ENCODE results near the gene PPARD. TPM values are rescaled to one million over a fixed set of nuclear protein-coding genes. Genes with fewer than 3 reads are reported as not detected.
A peak's percentile ranks its signal among the peaks of the same experiment; 100 is the strongest.

The PPARD gene
- total and polyA plus RNA-seq, 4 donors, result 5.9 to 27.7 (median 20.8) TPM

DNA sequence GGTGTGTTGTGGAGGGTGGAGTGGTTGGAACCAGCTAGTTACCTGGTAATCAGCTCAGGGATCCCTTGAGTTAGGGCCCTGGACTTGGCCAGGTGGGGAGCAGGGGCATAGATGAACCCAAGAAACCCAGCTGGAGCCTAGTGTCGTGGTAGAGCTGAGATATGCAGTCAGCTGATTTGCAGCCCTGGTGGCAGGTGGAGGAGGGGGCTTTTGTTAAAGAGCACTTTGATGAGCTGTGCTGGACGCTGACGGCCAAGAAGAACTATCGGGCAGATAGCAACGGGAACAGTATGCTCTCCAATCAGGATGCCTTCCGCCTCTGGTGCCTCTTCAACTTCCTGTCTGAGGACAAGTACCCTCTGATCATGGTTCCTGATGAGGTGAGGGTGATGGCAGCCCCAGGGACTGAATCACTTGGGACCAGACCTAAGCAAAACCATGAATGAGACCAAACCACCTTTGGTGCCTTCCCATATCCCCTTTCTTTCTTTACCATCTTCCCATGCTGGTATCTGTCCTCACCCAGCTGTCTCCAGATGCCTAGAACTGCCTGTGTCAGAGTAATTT lies 32.0 kb upstream of the PPARD start:
- H3K27me3 ChIP-seq (ENCODE audit: control insufficient read depth in 1 of 2, insufficient read depth in 2 of 2, low read length in 1 of 2), result no peaks in the 10 kb centered on the region
- no peaks in the 10 kb centered on the region for H3K9me3 ChIP-seq (ENCODE audit: control insufficient read depth, low read length)
- intact Hi-C loops (cut with DNase I), result no loop called here
- H3K36me3 ChIP-seq (ENCODE audit: control insufficient read depth in 1 of 2, insufficient read depth in 2 of 2, low read length in 1 of 2), result no peaks in the 10 kb centered on the region
- no peak overlapping the region for H3K4me3 ChIP-seq (ENCODE audit: low read length in 2 of 2)
- H3K27ac ChIP-seq (ENCODE audit: low read depth in 1 of 2, low read length in 2 of 2), result no peak overlapping the region
- 89 to 94% methylated on average over 6 of the region's 6 CpGs for WGBS, 2 donors
- no peak for DNase-seq
- H3K4me1 ChIP-seq (ENCODE audit: control insufficient read depth in 1 of 2, insufficient read depth in 2 of 2, low read length in 2 of 2), result no peaks in the 10 kb centered on the region
- ATAC-seq (ENCODE audit: low FRiP score), result no peak

DNA sequence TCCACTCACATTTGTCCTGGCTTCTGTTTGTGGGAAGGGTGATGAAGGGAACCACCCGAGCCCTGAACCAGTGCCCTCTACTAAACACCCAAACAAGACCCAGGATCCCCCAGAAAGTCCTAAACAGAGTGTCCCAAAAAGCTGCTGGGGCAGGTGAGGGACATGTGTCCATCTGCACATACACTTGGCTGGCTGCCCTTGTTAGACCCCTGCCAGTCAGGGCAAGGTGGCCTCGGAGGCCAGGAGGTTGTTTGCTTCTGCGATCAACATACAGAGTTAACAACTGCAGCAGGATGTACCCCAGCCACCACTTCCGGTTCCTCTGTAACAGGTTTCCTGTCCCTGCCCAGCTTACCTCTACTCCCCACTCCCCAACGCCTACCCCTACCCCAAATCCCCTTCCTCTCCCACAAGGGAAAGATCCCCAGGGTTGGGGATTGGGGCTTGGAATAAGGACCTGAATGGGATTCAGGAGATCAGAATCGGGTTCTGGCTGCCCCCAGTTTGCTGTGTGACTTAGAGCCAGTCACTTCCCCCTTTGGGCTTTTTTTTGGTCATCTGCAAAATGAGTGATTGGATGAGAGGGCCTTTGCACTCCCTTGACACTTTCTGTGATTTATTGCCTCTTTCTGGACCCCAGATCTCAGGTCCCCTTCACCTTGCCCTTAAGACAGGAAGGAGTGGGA lies 30.8 kb upstream of the PPARD start:
- ATAC-seq (ENCODE audit: low FRiP score) (no peak), DNase-seq (no peak)
- Histone ChIP-seq H3K27ac (ENCODE audit: low read depth in 1 of 2, low read length in 2 of 2) (no peak overlapping the region), H3K27me3 (ENCODE audit: control insufficient read depth in 1 of 2, insufficient read depth in 2 of 2, low read length in 1 of 2) (no peaks in the 10 kb centered on the region), H3K9me3 (ENCODE audit: control insufficient read depth, low read length) (no peaks in the 10 kb centered on the region), H3K4me3 (ENCODE audit: low read length in 2 of 2) (no peak overlapping the region), H3K36me3 (ENCODE audit: control insufficient read depth in 1 of 2, insufficient read depth in 2 of 2, low read length in 1 of 2) (no peaks in the 10 kb centered on the region), H3K4me1 (ENCODE audit: control insufficient read depth in 1 of 2, insufficient read depth in 2 of 2, low read length in 2 of 2) (no peaks in the 10 kb centered on the region)
- intact Hi-C loops (cut with DNase I), result no loop called here
- WGBS, 2 donors, result 88 to 91% methylated on average over 6 of the region's 6 CpGs

DNA sequence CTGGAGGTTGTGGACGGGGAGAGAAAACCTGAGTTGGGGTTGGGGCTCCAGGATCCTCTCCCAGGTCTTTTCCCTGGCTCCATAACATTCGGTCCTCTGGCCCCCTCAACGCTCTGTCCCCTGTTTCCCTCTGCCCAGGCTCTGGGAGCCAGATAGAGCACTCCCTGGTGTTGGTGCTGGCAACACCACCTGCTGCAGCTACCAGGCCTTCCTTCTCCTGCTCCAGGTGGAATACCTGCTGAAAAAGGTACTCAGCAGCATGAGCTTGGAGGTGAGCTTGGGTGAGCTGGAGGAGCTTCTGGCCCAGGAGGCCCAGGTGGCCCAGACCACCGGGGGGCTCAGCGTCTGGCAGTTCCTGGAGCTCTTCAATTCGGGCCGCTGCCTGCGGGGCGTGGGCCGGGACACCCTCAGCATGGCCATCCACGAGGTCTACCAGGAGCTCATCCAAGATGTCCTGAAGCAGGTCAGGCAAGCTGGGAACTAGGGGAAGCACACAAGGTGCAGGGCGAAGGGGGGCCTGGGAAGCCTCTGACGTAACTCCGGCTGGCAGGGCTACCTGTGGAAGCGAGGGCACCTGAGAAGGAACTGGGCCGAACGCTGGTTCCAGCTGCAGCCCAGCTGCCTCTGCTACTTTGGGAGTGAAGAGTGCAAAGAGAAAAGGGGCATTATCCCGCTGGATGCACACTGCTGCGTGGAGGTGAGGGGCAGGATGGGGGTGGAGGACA lies 30.1 kb upstream of the PPARD start:
- DNase-seq (no peak), ATAC-seq (ENCODE audit: low FRiP score) (no peak)
- Histone ChIP-seq H3K36me3 (ENCODE audit: control insufficient read depth in 1 of 2, insufficient read depth in 2 of 2, low read length in 1 of 2) (no peaks in the 10 kb centered on the region), H3K4me3 (ENCODE audit: low read length in 2 of 2) (no peak overlapping the region), H3K27ac (ENCODE audit: low read depth in 1 of 2, low read length in 2 of 2) (no peak overlapping the region), H3K27me3 (ENCODE audit: control insufficient read depth in 1 of 2, insufficient read depth in 2 of 2, low read length in 1 of 2) (no peaks in the 10 kb centered on the region), H3K9me3 (ENCODE audit: control insufficient read depth, low read length) (no peaks in the 10 kb centered on the region), H3K4me1 (ENCODE audit: control insufficient read depth in 1 of 2, insufficient read depth in 2 of 2, low read length in 2 of 2) (no peaks in the 10 kb centered on the region)
- 94 to 95% methylated on average over 18 to 19 of the region's 19 CpGs for WGBS, 2 donors
- intact Hi-C loops (cut with DNase I), result no loop called here

DNA sequence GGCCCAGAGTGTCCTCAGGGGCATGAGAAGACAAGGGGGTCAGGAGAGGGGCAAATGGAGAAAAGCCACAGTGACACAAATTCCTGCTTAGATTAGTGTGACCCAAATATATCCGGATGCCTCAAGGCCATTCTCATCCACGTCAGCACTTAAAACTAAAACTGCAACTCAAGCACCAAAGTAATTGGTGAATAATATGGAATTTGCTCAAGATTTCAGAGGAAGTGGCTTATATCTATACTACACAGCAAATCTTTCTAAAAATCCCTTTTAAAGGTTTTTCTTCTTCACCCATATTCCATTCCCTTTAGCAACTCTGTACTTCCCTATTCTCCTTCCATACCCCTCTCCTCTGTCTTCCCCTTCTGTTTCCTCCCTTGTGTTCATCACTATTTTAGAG lies 29.6 kb upstream of the PPARD start:
- no peak overlapping the region for H3K4me3 ChIP-seq (ENCODE audit: low read length in 2 of 2)
- no peaks in the 10 kb centered on the region for H3K9me3 ChIP-seq (ENCODE audit: control insufficient read depth, low read length)
- H3K36me3 ChIP-seq (ENCODE audit: control insufficient read depth in 1 of 2, insufficient read depth in 2 of 2, low read length in 1 of 2), result no peaks in the 10 kb centered on the region
- DNase-seq (no peak), ATAC-seq (ENCODE audit: low FRiP score) (no peak)
- intact Hi-C loops (cut with DNase I), result no loop called here
- no peak overlapping the region for H3K27ac ChIP-seq (ENCODE audit: low read depth in 1 of 2, low read length in 2 of 2)
- no peaks in the 10 kb centered on the region for H3K27me3 ChIP-seq (ENCODE audit: control insufficient read depth in 1 of 2, insufficient read depth in 2 of 2, low read length in 1 of 2)
- no peaks in the 10 kb centered on the region for H3K4me1 ChIP-seq (ENCODE audit: control insufficient read depth in 1 of 2, insufficient read depth in 2 of 2, low read length in 2 of 2)
- WGBS, 2 donors, result 39 to 44% methylated on average over 2 of the region's 2 CpGs

DNA sequence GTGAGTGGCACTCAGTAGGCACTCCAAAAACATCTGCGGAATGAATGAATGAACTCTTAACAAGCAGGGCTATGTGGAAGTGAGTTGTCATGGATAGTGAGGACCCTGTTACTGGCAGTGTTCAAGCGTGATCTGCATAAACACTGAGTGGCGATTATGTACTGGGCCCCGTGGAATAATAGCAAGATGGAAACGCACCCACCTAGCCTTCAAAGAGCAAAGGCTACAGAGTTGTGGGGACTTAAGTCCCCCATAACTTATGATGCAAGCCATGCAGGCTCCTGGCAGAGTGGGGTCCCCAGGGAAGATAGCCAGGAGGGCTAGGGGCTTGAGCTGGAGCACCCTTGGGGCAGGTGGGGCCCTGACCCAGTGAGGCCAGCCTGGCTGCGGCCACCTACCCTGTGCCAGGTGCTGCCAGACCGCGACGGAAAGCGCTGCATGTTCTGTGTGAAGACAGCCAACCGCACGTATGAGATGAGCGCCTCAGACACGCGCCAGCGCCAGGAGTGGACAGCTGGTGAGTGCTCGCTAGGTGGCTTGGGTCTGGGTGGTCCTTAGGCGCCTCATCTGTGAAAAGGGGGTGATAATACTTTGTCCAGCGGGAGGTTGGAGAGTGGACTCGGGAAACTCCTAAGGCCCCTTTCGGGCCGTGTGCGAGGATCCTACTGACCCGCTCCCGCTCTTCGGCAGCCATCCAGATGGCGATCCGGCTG lies 24.7 kb upstream of the PPARD start:
- H3K27me3 ChIP-seq (ENCODE audit: control insufficient read depth in 1 of 2, insufficient read depth in 2 of 2, low read length in 1 of 2), result no peaks in the 10 kb centered on the region
- intact Hi-C loops (cut with DNase I), result no loop called here
- 27% methylated on average over 28 of the region's 28 CpGs for WGBS, 2 donors
- H3K4me3 ChIP-seq (ENCODE audit: low read length in 2 of 2), result peak overlapping the region in 1 of 2 donors; percentile 21
- no peaks in the 10 kb centered on the region for H3K36me3 ChIP-seq (ENCODE audit: control insufficient read depth in 1 of 2, insufficient read depth in 2 of 2, low read length in 1 of 2)
- DNase-seq, result no peak
- ATAC-seq (ENCODE audit: low FRiP score), result peak; percentile 55
- no peaks in the 10 kb centered on the region for H3K9me3 ChIP-seq (ENCODE audit: control insufficient read depth, low read length)
- H3K27ac ChIP-seq (ENCODE audit: low read depth in 1 of 2, low read length in 2 of 2), result no peak overlapping the region
- H3K4me1 ChIP-seq (ENCODE audit: control insufficient read depth in 1 of 2, insufficient read depth in 2 of 2, low read length in 2 of 2), result no peaks in the 10 kb centered on the region

DNA sequence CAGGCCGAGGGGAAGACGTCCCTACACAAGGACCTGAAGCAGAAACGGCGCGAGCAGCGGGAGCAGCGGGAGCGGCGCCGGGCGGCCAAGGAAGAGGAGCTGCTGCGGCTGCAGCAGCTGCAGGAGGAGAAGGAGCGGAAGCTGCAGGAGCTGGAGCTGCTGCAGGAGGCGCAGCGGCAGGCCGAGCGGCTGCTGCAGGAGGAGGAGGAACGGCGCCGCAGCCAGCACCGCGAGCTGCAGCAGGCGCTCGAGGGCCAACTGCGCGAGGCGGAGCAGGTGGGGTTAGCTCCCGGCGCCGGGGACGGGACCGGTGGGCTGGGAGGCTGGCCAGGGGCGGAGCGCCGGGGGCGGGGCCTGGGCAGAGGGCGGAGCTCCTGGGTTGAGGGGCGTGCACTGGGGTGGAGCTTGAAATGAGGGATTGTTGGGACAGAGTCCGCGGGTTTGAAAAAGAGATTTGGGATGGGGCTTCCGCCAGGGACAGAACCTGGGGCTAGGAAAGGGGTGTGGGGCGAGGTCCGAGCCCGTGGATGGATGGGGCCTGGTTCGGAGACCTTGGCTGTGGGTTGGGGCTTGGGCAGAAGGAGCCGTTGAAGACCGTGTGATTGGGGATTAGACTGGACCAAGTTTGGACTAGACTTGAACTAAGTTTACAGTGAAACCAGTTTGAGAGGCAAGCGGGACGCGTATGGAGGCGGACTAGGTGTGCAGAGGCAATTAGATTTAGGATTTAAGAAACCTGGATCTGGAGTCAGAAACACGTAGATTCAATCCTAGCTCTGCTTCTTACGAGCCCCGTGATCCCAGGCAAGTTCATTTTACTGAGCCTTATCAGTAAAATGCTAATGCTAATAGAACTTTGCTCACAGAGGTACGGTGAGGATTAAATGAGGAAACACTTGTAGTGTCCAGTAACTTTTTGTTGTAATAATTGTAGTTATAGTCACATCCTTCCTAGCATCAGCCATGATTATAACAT lies 23.9 kb upstream of the PPARD start:
- no peaks in the 10 kb centered on the region for H3K27me3 ChIP-seq (ENCODE audit: control insufficient read depth in 1 of 2, insufficient read depth in 2 of 2, low read length in 1 of 2)
- DNase-seq (peak; percentile 82 to 93), ATAC-seq (ENCODE audit: low FRiP score) (peak; percentile 95)
- H3K36me3 ChIP-seq (ENCODE audit: control insufficient read depth in 1 of 2, insufficient read depth in 2 of 2, low read length in 1 of 2), result no peaks in the 10 kb centered on the region
- H3K4me3 ChIP-seq (ENCODE audit: low read length in 2 of 2), result peak overlapping the region; percentile 25 to 31
- 7 to 8% methylated on average over 47 to 55 of the region's 55 CpGs for WGBS, 2 donors
- no peaks in the 10 kb centered on the region for H3K9me3 ChIP-seq (ENCODE audit: control insufficient read depth, low read length)
- H3K4me1 ChIP-seq (ENCODE audit: control insufficient read depth in 1 of 2, insufficient read depth in 2 of 2, low read length in 2 of 2), result no peaks in the 10 kb centered on the region
- H3K27ac ChIP-seq (ENCODE audit: low read depth in 1 of 2, low read length in 2 of 2), result no peak overlapping the region
- intact Hi-C loops (cut with DNase I), result no loop called here

DNA sequence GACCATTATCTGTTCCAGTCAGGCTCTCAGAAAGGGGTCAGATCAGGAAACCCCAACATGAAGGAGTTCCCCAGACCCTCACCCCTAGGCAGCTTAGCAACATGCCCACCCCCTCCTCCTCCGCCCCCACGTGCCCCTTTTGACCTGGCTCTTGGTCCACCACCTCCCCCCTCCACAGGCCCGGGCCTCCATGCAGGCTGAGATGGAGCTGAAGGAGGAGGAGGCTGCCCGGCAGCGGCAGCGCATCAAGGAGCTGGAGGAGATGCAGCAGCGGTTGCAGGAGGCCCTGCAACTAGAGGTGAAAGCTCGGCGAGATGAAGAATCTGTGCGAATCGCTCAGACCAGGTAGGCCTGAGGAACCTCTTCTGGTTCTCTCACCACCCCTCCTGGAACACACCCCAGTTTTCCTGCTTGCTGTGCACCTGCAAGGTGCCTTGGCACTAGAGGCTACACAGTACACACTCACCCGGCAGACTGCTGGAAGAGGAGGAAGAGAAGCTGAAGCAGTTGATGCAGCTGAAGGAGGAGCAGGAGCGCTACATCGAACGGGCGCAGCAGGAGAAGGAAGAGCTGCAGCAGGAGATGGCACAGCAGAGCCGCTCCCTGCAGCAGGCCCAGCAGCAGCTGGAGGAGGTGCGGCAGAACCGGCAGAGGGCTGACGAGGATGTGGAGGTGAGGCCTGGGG lies 22.9 kb upstream of the PPARD start:
- no peak for ATAC-seq (ENCODE audit: low FRiP score)
- Histone ChIP-seq H3K27me3 (ENCODE audit: control insufficient read depth in 1 of 2, insufficient read depth in 2 of 2, low read length in 1 of 2) (no peaks in the 10 kb centered on the region), H3K36me3 (ENCODE audit: control insufficient read depth in 1 of 2, insufficient read depth in 2 of 2, low read length in 1 of 2) (no peaks in the 10 kb centered on the region), H3K4me1 (ENCODE audit: control insufficient read depth in 1 of 2, insufficient read depth in 2 of 2, low read length in 2 of 2) (no peaks in the 10 kb centered on the region), H3K9me3 (ENCODE audit: control insufficient read depth, low read length) (no peaks in the 10 kb centered on the region), H3K27ac (ENCODE audit: low read depth in 1 of 2, low read length in 2 of 2) (no peak overlapping the region), H3K4me3 (ENCODE audit: low read length in 2 of 2) (no peak overlapping the region)
- DNase-seq, result no peak
- WGBS, 2 donors, result 91 to 93% methylated on average over 20 of the region's 20 CpGs
- intact Hi-C loops (cut with DNase I), result no loop called here

All from aorta (tissue), 5 donors.